ENCODE results near the gene TMA7. TPM values are rescaled to one million over a fixed set of nuclear protein-coding genes. Genes with fewer than 3 reads are reported as not detected.

The TMA7 gene
- total and polyA plus RNA-seq, 10 of the 15 experiments (the other 5 are each of a cell fraction or from before 2014, with no cell fraction given) = 319 to 1,760 (median 752) TPM

GRCh38 chr3:48439820-48440589 lies at the start of gene TMA7, which contains the start of gene CCDC51 (continued):
- TF ChIP-seq NFIC (IDR thresholded peaks at IDR 0.05; ENCODE audit: low read depth, low read length) (no peak), CUX1 (IDR thresholded peaks at IDR 0.05; ENCODE audit: insufficient replicate concordance, low read depth, low read length) (no peak), SKIL (IDR thresholded peaks at IDR 0.05; ENCODE audit: low read depth, poor library complexity, severe bottlenecking) (no peak), ZNF207 (IDR thresholded peaks at IDR 0.05; ENCODE audit: borderline replicate concordance) (no peak), BMI1 (IDR thresholded peaks at IDR 0.05; ENCODE audit: borderline replicate concordance) (no peak), HSF1 (IDR thresholded peaks at IDR 0.05; ENCODE audit: low read depth, low read length) (no peak), SP1 (IDR thresholded peaks at IDR 0.05; ENCODE audit: low read depth, low read length) (peak; percentile 84), PRDM15 (CRISPR knock-in tag; IDR thresholded peaks at IDR 0.05) (no peak), MEF2B (IDR thresholded peaks at IDR 0.05; ENCODE audit: partially characterized antibody, poor library complexity, severe bottlenecking) (peak; percentile 7), NFXL1 (IDR thresholded peaks at IDR 0.05; ENCODE audit: borderline replicate concordance) (no peak), REST (IDR thresholded peaks at IDR 0.05; ENCODE audit: low read depth, low read length) (no peak)

All from GM12878 (cell line).